GM18520 (cell line): ENCODE results near the gene DIP2C.
"Not testable (repeated sequence)": the region's sequence is repeated elsewhere in the genome, so short reads cannot be mapped to it uniquely, and the experiment has no call there.

Experiments used
- ATAC-seq: cut with Tn5 transposase; IDR thresholded peaks from one replicate; pipeline ENCODE4 v1.9.1; 2021; ENCODE audit not compliant: unreplicated experiment

DIP2C gene

GRCh38 chr10:323046-323445 lies 366.4 kb downstream of the DIP2C start:
- ATAC-seq = not testable (repeated sequence)

DNA sequence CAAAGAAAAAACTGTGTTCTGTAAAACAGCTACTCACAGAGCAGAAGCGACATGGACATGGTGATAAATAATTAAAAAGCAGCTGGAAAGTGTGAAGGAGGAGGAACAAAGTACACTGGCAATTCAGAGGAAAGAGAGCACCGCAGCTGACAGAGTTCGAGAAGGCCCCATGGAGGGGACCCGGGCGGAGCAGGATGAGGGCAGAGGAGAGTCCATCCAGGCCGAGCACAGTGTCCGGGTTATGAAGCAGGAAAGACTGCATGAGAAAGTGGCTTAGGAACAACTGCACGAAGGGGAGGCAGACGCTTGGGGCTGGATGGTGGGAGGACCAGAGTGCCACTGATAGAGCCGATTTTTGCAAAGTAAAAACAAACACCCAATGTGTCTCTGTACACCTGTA lies 368.7 kb downstream of the DIP2C start:
- no peak for ATAC-seq

GRCh38 chr10:317926-318325 lies 371.5 kb downstream of the DIP2C start:
- no peak for ATAC-seq

DNA sequence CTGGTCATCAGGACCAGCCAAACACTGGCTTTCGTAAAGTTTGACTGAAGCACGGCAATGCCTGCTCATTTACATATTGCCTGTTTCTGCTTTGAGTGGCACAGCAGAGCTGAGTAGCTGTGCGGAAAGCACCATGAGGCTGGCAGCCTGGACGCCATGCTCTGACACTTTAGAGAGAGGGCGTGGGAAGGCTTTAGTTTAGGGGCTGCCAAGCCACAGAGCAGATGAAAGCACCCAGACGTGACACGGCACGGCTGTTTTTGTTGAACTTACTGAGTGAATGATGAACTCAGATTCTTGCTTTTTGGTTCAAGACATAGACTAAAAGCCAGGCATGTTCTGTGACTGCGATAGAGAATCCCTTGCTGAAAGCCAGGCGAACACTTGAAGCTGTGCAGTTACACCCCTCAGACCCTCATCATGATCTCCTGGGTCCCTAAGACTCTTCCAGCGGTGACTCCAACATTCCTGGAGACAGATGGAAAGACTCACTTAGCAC lies 372.1 kb downstream of the DIP2C start:
- peak; percentile 99 for ATAC-seq

- no peak for ATAC-seq
Observed at GRCh38 chr10:316390-316789, 373.1 kb downstream of the DIP2C start.

GRCh38 chr10:314871-315270 lies 374.6 kb downstream of the DIP2C start:
- no peak for ATAC-seq

DNA sequence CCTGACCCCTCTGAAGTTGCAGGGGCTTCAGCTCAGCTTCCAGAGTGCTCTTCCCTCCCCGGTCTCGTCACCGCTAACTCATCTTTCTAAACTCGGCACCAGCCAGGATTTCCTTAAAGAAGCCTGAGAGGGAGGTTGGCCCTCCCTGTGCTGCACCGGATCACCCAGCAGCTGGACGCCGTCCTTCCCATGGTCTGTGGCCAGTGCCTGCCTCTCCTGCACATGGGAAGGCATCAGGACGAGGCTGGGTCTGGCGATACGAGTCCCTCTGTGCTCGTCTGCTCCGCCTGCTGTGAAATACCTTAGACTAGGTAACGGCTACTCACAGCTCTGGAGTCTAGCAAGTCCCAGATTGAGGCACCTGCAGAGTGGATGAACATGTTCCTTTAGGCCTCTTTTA lies 375.1 kb downstream of the DIP2C start:
- ATAC-seq = no peak

DNA sequence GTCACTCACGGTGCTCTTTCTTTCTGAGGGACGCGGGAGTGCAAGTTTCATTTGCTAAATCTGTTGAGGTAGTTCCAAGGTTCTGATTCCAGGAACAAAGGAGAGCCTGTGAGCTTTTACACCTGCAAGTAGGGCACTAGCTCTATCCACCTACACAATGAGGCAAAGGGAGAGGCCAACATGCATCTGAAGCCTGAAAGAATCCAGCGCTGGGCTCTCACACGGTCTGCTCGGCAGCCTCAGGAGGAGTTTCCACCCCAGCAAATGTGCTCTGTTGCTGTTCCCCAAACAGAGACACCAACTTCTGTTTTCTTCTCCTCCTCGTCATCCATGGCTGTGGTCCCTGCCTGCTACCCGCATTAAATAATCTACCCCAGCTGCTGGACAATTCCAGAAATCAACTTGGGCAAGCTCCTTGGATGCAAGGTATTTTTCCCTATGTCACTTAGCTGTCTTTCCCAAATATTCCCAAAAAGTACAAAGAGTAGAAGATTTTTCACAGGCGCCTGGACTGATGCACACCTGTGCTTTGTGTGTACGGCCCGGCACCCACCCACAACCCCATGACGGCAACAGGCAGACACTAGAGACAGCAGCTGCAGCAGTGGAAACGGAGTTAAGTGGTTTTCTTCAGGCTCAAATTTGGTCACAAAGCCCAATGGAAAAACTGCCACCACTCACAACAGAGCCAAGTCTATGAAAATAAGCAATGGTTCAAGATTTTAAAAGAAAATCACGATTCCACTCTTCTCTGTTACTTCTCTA lies 377.4 kb downstream of the DIP2C start:
- ATAC-seq = no peak

DNA sequence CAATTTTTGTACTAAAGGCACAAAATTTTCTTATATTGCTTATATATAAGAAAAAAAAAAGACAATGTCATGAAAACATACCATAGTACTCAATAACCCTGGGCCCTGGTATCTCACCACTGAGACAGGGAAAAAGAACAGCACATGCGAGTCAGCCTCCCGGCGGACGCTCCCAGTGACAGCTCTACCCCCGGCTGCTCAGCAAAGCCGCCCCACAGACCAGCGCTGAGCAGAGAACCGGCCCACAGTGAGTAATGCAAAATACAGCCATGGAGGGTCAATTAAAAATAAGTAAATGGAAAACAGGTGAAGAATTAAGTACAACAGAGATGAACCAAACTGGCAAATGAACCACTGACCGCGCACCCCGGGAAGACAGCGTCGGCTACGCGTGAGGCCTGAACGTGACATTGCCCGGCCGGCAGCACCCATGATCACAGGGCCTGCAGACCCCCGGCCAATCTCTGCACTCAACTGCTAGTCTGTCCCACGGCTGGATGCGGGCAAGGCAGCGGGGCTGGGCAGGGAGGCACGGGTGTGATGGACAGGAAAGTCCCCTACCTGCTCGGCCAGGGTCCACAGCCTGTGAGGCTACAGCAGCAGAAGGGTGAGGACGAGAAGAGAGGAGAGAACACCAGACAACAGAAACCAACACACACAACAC lies 378.4 kb downstream of the DIP2C start:
- no peak for ATAC-seq

DNA sequence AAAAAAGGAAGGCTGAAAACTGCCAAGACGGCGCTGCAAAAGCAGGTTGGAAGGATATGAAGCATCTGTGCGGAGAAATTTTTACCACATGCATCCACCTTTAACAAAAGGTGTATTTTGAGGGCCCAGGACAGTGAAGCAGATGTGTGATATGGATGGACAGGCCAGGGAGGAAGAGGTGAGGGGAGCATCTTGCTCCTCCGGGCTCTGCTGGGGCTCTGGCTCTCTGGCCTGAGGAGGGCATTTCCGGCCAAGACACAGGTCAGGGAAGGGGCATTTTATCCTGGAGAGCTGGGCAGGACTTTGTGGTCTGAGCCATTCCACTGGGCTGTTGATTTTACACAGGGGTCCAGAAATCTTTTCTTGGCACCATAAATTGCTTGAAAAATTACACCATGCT lies 379.1 kb downstream of the DIP2C start:
- no peak for ATAC-seq

- no peak for ATAC-seq
Observed at GRCh38 chr10:308572-309085, 380.8 kb downstream of the DIP2C start.

GRCh38 chr10:308101-308500 lies 381.4 kb downstream of the DIP2C start:
- ATAC-seq = no peak

DNA sequence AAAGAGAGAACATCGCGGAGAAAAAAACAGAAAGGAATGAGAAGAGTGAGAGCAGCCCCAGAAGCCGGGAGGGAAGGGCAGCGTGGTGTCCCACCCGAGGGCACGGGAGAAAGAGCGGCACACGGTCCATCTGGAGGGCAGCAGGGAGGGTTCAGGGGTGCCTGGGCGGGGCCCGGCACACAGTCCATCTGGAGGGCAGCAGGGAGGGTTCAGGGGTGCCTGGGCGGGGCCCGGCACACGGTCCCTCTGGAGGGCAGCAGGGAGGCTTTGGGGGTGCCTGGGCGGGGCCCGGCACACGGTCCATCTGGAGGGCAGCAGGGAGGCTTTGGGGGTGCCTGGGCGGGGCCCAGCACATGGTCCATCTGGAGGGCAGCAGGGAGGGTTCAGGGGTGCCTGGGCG lies 381.8 kb downstream of the DIP2C start:
- no peak for ATAC-seq

DNA sequence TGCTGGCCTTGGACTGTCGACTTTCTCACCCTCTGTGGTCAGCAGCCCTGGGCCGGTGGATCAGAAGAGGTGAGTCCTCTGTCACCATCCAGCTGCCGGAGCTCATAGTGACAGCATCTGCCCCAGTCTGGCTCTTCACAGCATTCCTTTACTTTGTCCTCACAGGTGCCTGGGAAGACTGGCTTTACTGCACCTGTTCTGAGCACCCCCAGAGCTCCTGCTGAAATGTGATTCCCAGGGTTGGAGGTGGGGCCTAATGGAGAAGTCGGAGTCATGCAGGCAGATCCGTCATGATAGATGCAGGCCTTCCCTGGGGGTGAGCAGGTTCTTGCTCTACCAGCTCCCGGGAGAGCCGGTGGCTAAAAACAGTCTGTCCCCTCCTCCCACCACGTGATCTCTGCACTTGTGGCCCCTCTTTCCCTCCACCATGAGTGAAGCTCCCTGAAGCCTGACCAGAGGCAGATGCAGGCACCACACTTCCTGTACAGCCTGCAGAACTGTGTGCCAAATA lies 382.7 kb downstream of the DIP2C start:
- no peak for ATAC-seq

DNA sequence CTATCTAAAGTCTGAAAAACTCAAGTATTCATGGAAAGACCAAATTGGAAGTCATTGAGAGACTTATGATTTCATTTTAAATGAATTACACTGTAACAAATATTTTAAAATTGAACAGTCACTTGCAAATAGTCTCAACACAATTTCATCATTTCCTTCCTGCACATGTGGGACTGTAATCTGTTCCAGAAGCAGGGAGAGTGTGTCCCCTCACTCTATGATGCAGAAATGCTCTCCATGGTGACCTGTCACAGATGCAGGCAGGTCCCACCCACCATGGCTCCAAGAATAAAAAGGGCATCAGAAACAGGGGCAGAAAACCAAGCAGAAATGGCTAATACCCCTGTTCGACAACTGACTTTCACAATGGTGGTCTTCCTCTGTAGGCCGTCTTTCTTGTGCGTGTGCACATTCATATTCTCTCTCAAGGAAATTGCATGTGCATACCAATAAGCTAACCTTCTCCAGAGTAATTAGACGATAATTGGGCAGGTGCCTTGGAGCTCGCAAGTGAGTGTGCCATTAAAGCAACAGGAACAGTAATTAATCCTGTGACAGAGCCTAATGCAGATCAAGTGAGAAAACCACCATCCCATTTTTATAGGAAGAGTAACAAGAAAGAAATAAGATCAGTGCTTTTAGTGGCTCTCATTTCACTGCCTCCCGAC lies 383.3 kb downstream of the DIP2C start:
- no peak for ATAC-seq

GRCh38 chr10:305034-305433 lies 384.4 kb downstream of the DIP2C start:
- no peak for ATAC-seq

- ATAC-seq = no peak
Observed at GRCh38 chr10:301536-301935, 387.9 kb downstream of the DIP2C start.

DNA sequence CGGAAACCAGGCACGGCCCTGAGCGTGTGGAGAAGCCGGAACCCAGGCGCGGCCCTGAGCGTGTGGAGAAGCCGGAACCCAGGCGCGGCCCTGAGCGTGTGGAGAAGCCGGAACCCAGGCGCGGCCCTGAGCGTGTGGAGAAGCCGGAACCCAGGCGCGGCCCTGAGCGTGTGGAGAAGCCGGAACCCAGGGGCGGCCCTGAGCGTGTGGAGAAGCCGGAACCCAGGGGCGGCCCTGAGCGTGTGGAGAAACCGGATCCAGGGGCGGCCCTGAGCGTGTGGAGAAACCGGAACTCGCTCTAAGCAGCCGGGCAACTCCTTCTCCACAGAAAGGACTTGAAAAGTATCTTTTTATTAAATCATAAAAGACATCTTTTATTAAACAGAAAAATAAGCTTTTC lies 388.9 kb downstream of the DIP2C start:
- not testable (repeated sequence) for ATAC-seq

- no peak for ATAC-seq
Observed at GRCh38 chr10:299969-300368, 389.5 kb downstream of the DIP2C start.

DNA sequence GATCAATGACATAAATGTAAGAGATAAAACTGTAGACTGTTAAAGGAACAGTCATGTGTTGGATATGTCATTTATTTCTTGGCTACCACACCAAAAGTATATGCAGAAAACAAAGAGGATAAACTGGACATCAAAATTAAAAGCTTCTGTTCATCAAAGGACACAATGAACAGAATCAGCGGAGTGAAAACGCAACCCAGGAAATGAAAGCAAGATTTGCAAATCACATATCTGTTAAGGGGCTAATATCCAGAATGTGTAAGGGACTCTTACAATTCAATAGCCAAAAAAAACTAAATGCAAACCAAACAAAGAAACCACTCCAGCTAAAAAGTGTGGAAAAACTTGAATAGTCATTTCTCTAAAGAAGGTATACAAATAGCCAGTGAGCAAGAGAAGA lies 390.0 kb downstream of the DIP2C start:
- no peak for ATAC-seq

DNA sequence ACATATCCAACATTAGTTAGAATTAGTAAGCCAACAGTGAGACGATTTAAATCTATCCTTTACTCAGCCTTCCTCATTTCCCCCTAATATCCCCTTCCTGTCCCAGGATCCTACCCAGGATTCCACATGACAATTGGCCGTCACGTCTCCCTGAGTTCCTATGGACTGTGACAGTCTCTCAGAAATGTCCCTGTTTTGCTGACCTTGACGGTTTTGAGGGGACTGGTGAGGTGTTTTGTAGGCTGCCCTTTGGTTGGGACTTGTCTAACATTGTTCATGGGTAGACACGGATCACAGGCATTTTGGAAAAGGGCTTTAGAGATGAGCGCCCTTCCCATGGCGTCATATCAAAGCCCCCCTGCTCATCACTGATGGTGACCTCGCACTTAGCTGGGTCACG lies 391.4 kb downstream of the DIP2C start:
- ATAC-seq = no peak

- ATAC-seq = no peak
Observed at GRCh38 chr10:297567-297966, 391.9 kb downstream of the DIP2C start.
